Measurements from ENCODE around the gene CYP1A2.
"Not testable (repeated sequence)": the region's sequence is repeated elsewhere in the genome, so short reads cannot be mapped to it uniquely, and the experiment has no call there.

DNA sequence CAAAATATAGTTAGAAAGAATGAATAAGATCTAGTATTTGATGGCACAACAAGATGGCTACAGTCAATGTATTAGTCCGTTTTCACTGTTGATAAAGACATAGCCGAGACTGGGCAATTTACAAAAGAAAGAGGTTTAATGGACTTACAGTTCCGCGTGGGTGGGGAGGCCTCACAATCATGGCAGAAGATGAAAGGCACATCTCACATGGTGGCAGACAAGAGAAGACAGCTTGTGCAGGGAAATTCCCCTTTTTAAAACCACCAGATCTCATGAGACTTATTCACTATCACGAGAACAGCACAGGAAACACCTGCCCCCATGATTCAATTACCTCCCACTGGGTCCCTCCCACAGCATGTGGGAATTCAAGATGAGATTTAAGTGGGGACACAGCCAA is 10.4 kb upstream of the CYP1A2 start:
- TF ChIP-seq EZH2 (IDR thresholded peaks at IDR 0.05; ENCODE audit: borderline replicate concordance, insufficient read depth, low read depth, low read length, poor library complexity, severe bottlenecking), result not testable (repeated sequence)
- TF ChIP-seq, protein P1, sequence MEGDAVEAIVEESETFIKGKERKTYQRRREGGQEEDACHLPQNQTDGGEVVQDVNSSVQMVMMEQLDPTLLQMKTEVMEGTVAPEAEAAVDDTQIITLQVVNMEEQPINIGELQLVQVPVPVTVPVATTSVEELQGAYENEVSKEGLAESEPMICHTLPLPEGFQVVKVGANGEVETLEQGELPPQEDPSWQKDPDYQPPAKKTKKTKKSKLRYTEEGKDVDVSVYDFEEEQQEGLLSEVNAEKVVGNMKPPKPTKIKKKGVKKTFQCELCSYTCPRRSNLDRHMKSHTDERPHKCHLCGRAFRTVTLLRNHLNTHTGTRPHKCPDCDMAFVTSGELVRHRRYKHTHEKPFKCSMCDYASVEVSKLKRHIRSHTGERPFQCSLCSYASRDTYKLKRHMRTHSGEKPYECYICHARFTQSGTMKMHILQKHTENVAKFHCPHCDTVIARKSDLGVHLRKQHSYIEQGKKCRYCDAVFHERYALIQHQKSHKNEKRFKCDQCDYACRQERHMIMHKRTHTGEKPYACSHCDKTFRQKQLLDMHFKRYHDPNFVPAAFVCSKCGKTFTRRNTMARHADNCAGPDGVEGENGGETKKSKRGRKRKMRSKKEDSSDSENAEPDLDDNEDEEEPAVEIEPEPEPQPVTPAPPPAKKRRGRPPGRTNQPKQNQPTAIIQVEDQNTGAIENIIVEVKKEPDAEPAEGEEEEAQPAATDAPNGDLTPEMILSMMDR (IDR thresholded peaks at IDR 0.05), result not testable (repeated sequence)
